ENCODE measurements around the gene ROBO2. TPM values are rescaled to one million over a fixed set of nuclear protein-coding genes. Genes with fewer than 3 reads are reported as not detected.

ROBO2 gene
- total RNA-seq, 1 experiment from 2014 or later, result 0.16 TPM

DNA sequence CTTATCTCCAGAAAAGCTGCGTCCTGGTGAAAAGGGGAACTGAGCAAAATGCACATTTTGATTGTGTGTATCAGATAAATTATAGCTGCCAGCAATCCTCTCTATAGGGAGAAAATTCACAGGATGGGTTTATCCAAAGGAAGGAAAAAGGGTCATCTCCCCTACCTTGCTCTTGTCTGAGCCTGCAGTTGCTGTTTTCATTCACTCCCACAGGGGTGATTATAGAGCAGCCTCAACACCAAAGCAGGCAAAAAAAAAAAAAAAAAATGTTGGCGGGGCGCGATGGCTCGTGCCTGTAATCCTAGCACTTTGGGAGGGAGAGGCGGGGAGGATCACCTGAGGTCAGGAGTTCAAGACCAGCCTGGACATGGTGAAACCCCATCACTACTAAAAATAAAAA is 333.7 kb downstream of the ROBO2 start:
- no peaks in the 10 kb centered on the region for H3K36me3 Mint-ChIP-seq (ENCODE audit: insufficient read depth, unreplicated experiment)
- H3K9me3 ChIP-seq, result no peaks in the 10 kb centered on the region
- intact Hi-C loops (cut with micrococcal nuclease; ENCODE audit: unreplicated experiment), result no loop called here
- H3K27me3 ChIP-seq (replicated peaks; ENCODE audit: control insufficient read depth, insufficient read depth, low read length), result no peaks in the 10 kb centered on the region
- no peaks in the 10 kb centered on the region for H3K27me3 Mint-ChIP-seq (ENCODE audit: insufficient read depth, unreplicated experiment)
- no peak overlapping the region for H3K4me3 ChIP-seq (ENCODE audit: low read depth, low read length)
- H3K4me3 Mint-ChIP-seq (ENCODE audit: unreplicated experiment), result no peak overlapping the region
- no peak for DNase-seq
- no TSS peak for BruUV-seq (replicated peaks)
- ChIA-PET POLR2A (no interaction called here), CTCF (interaction anchor here (0.6 kb wide), 1 partner anchor 10 kb away, joined by 3 read pairs; no protein-coding TSS in a partner anchor)
- no peaks in the 10 kb centered on the region for H3K36me3 ChIP-seq (ENCODE audit: control insufficient read depth, insufficient read depth, low read length)
- no peak overlapping the region for H3K27ac Mint-ChIP-seq (ENCODE audit: unreplicated experiment)
- no peaks in the 10 kb centered on the region for H3K4me1 ChIP-seq
- no peaks in the 10 kb centered on the region for H3K9me3 Mint-ChIP-seq (ENCODE audit: unreplicated experiment)
- TF ChIP-seq, protein P1, sequence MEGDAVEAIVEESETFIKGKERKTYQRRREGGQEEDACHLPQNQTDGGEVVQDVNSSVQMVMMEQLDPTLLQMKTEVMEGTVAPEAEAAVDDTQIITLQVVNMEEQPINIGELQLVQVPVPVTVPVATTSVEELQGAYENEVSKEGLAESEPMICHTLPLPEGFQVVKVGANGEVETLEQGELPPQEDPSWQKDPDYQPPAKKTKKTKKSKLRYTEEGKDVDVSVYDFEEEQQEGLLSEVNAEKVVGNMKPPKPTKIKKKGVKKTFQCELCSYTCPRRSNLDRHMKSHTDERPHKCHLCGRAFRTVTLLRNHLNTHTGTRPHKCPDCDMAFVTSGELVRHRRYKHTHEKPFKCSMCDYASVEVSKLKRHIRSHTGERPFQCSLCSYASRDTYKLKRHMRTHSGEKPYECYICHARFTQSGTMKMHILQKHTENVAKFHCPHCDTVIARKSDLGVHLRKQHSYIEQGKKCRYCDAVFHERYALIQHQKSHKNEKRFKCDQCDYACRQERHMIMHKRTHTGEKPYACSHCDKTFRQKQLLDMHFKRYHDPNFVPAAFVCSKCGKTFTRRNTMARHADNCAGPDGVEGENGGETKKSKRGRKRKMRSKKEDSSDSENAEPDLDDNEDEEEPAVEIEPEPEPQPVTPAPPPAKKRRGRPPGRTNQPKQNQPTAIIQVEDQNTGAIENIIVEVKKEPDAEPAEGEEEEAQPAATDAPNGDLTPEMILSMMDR (IDR thresholded peaks at IDR 0.05; ENCODE audit: insufficient read depth in 1 of 2, low read depth in 1 of 2, low read length in 1 of 2, severe bottlenecking in 1 of 2, unreplicated experiment in 1 of 2), result no peak
- no peaks in the 10 kb centered on the region for H3K4me1 Mint-ChIP-seq (ENCODE audit: low read depth, unreplicated experiment)

DNA sequence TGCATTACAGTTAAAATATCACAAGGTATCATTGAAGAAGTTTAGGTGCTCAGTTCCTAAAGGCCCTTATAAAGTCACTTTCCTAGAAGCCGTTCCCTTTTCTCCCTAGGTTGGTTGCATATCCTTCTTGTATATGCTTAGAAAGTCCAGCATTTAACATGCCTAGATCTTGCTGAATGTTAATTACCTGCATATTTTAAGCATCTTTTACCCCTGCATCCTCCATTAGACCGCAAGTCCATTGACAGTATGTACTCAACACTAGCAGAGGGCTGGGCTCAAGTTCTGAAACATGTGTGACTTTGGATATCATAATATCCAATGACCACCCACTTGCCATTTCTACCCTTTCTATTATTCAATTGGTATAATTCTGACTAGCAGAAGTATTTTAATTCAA is 336.6 kb downstream of the ROBO2 start:
- ChIA-PET CTCF (no interaction called here), POLR2A (no interaction called here)
- no peak overlapping the region for H3K27ac Mint-ChIP-seq (ENCODE audit: unreplicated experiment)
- TF ChIP-seq, protein P1 (IDR thresholded peaks at IDR 0.05; ENCODE audit: insufficient read depth in 1 of 2, low read depth in 1 of 2, low read length in 1 of 2, severe bottlenecking in 1 of 2, unreplicated experiment in 1 of 2), result no peak
- Histone ChIP-seq H3K27me3 (replicated peaks; ENCODE audit: control insufficient read depth, insufficient read depth, low read length) (no peaks in the 10 kb centered on the region), H3K36me3 (ENCODE audit: control insufficient read depth, insufficient read depth, low read length) (no peaks in the 10 kb centered on the region), H3K4me3 (ENCODE audit: low read depth, low read length) (no peak overlapping the region), H3K4me1 (no peaks in the 10 kb centered on the region), H3K9me3 (no peaks in the 10 kb centered on the region)
- no peaks in the 10 kb centered on the region for H3K4me1 Mint-ChIP-seq (ENCODE audit: low read depth, unreplicated experiment)
- H3K36me3 Mint-ChIP-seq (ENCODE audit: insufficient read depth, unreplicated experiment), result no peaks in the 10 kb centered on the region
- BruUV-seq (replicated peaks), result no TSS peak
- intact Hi-C loops (cut with micrococcal nuclease; ENCODE audit: unreplicated experiment), result no loop called here
- peaks cover 4% of the 10 kb centered on the region for H3K27me3 Mint-ChIP-seq (ENCODE audit: insufficient read depth, unreplicated experiment)
- DNase-seq, result no peak
- no peak overlapping the region for H3K4me3 Mint-ChIP-seq (ENCODE audit: unreplicated experiment)
- no peaks in the 10 kb centered on the region for H3K9me3 Mint-ChIP-seq (ENCODE audit: unreplicated experiment)

DNA sequence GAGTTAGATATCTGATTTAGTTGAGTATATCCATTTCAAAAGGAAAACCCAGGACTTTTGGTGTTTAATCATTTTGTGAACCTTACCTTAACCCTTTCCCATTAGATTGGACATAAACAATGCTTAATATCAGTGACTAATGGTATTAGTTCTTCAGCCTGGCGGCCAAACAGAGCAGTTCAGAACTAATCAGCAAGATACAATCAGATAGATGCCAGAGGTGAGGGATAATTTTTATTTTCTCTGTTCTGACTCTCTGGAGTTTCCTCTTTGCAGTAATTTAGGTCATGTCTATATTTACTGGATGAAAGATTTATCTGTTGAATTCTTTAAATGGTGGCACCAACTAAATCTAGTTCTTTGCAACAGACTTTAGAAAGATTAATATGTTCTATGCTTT is 337.8 kb downstream of the ROBO2 start:
- H3K9me3 ChIP-seq, result no peaks in the 10 kb centered on the region
- CTCF ChIA-PET, result no interaction called here
- DNase-seq, result no peak
- no peaks in the 10 kb centered on the region for H3K4me1 ChIP-seq
- no peaks in the 10 kb centered on the region for H3K36me3 Mint-ChIP-seq (ENCODE audit: insufficient read depth, unreplicated experiment)
- no peak overlapping the region for H3K27ac Mint-ChIP-seq (ENCODE audit: unreplicated experiment)
- H3K4me3 ChIP-seq (ENCODE audit: low read depth, low read length), result no peak overlapping the region
- H3K4me3 Mint-ChIP-seq (ENCODE audit: unreplicated experiment), result no peak overlapping the region
- H3K4me1 Mint-ChIP-seq (ENCODE audit: low read depth, unreplicated experiment), result no peaks in the 10 kb centered on the region
- H3K27me3 ChIP-seq (replicated peaks; ENCODE audit: control insufficient read depth, insufficient read depth, low read length), result no peaks in the 10 kb centered on the region
- no peaks in the 10 kb centered on the region for H3K36me3 ChIP-seq (ENCODE audit: control insufficient read depth, insufficient read depth, low read length)
- TF ChIP-seq, protein P1 (IDR thresholded peaks at IDR 0.05; ENCODE audit: insufficient read depth in 1 of 2, low read depth in 1 of 2, low read length in 1 of 2, severe bottlenecking in 1 of 2, unreplicated experiment in 1 of 2), result no peak
- H3K9me3 Mint-ChIP-seq (ENCODE audit: unreplicated experiment), result no peaks in the 10 kb centered on the region
- intact Hi-C loops (cut with micrococcal nuclease; ENCODE audit: unreplicated experiment), result no loop called here
- POLR2A ChIA-PET, result no interaction called here
- no TSS peak for BruUV-seq (replicated peaks)
- peaks cover 4% of the 10 kb centered on the region for H3K27me3 Mint-ChIP-seq (ENCODE audit: insufficient read depth, unreplicated experiment)

Data from Caco-2 (cell line).